Amniotic stem cell (primary cell): ENCODE results near the gene RARG.

Experiments used
- DNase-seq: peaks from one replicate; lab custom pipeline; 2025; lab: John Stamatoyannopoulos, UW

RARG gene

GRCh38 chr12:53223389-53224060 lies 8.5 kb downstream of the RARG start:
- no peak for DNase-seq

DNA sequence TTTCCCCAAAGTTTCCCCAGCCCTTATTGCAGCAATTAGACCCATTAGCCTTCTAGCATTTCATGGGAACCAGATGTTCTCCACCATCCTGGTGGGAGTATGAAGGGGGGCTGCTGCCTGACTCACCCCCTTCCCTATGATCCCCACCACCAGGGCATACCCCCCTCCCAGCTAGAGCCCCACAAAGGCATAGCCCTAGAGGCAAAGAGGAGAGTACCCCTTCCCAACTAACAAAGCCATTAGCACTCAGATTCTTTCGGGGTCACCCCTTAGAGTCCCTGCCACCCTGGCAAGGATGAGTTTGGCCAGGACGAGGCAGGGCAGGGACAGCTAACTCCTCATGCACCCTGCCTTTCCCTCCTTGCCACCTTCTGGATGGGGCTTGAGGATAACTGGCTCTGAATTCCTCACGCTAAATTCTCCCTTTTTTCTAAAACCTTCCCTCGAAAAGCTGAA lies 9.2 kb downstream of the RARG start:
- DNase-seq = no peak

DNA sequence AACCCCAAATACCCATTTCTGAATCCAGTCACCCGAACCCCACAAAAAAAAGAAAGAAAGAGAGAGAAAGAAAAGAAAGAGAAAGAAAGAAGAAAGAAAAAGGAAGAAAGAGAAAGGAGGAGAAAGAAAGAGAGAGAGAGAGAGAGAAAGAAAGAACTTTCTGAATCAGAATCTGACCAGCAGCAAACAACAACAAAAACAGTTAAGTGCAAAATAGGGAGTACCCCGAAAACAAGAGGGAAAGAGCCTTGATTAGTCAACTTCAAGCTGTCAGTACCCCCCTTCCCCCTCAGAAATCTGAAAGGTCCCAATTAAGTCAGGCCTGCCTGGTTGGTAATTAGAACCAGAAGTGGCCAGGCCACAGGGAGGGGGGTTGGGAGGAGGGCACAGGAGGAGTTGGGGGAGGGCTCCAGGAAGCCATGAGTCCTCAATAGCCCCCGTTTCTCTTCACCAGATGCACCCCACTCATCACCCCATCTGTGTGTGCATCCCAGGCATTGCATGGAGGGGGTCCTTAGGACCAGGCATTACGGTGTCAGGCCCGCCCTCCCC lies 9.8 kb downstream of the RARG start:
- DNase-seq = no peak

DNA sequence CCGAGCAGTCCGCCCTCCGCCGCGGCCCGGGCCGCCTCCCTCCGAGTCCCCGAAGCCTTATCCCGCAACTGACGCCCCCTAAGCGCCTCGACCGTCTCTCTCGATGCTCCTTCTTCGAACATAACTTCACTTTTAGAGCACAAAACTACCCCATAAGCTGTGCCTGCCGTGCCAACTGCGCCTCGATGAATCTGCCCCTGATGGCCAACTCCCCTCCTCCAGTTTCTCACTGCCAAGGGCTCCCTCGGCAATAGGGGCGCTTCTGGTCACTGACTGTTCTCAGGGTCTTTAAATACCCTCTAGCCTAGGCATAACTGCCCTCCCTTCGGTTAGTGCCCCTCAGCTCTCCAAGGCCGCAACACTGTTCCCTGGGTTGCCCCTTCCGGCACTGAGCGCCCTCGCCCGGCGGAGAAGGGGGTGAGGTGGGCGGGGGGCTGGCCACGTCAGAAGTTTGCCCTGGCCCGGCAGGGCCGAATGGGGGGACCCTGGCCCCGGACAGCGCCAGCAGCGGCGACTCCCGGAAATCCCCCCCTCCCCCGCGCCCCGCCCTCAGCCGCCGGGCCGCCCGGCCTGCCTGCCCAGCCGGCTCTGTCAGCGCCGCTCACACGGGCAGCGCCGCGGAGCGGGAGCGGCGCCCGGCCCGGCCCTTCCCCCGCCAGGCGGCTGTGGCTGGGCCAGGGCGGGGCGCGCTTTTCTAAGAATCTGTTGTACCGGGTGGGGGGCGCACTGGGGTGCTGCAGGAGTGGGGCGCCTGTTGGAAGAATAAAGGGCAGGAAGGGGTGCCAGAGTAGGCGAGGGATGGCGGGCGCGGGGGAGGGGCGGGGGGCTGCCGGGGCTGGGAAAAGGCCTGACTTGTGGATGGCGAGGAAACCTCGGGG lies 10.6 kb downstream of the RARG start:
- DNase-seq = no peak

- peak; percentile 85 for DNase-seq
Observed at GRCh38 chr12:53220694-53221202, 11.3 kb downstream of the RARG start.

DNA sequence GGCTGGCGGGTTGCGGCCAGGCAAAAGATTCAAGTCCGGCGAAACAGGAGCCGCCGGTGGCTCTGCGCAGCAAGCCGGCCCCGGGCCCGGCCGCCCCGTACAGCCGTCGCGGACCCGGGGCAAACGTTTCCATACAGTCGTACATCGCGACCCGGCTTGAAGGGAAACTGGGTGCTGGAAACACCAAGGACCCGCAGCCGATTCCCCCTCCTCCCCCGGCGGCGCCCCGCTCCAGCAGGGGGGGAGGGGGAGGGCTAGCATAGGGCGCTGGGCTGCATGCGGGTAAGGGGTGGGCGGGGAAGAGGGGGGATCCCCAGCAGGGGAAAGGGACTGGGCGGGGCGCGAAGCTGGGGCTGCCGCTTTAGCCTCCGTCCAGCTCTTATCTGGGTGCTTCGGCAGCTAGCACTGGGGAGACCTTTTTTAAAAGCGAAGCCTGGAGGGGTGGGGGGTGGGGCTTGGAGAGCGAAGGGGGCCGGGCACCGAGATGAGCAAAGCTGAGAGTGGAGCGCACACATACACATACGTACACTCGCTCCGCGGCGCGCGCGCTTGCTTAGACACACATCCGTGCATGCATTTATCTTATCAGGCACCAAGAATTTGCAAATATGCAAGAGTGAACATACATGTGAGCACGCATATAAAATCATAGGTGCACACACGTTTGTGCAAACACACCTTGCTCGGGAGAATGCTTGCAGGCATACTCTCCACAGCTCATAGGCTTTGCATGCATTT lies 11.9 kb downstream of the RARG start:
- peak; percentile 54 for DNase-seq

- DNase-seq = no peak
Observed at GRCh38 chr12:53219292-53219955, 12.6 kb downstream of the RARG start.

DNA sequence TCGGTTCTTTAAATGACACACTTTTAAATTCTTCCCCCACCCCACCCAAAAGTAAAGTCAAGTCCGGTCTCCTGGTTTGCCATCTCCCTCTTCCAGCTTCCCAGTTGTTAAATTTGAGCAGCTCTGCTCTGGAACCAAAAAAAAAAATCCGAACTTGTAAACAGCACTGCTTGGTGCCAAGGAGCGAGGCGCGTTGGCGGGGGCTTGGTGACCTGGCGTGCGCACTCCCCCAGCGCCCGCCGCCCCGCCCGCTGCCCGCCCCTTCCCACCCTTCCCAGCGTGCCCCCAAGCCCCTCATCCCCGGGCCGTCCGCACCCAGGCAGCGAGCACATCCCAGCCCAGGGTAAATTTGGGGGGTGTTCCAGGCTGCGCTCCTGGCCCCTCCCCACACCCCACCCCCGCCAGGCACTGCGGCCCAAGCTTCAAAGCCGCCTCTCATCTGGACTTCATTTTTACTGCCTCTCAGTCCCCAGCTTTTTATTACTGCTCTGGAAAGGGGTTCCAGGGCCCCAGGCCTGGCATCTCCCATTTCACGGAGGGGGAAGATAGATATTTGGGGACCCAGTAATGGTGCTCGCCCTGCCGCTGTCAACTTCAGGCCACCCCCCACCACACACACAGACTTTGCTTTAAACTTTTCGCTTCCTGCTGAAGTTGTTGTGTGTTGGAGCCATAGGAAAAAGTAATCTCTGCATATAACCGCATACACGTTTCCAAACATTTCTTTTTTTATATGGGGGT lies 13.3 kb downstream of the RARG start:
- no peak for DNase-seq

- no peak for DNase-seq
Observed at GRCh38 chr12:53217931-53218307, 14.1 kb downstream of the RARG start.

- no peak for DNase-seq
Observed at GRCh38 chr12:53217051-53217930, 14.7 kb downstream of the RARG start.

DNA sequence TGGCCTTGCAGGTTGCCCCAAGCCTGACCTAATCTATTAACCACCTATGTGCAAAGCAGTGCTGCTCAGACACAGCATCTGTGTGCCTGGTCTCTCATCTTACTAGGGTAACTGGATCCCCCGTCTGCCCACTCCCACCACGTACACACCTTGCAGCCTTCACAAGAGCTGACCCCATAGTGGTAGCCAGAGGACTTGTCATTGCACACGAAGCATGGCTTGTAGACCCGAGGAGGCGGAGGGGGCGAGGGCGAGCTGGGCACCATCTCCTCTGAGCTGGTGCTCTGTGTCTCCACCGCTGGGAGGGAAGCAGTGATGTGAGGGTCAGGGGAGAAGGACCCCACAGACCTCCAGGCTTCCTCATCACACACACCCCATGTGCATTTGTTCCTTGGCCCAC lies 16.5 kb downstream of the RARG start:
- DNase-seq = no peak

GRCh38 chr12:53214687-53215455 lies 17.1 kb downstream of the RARG start:
- no peak for DNase-seq

DNA sequence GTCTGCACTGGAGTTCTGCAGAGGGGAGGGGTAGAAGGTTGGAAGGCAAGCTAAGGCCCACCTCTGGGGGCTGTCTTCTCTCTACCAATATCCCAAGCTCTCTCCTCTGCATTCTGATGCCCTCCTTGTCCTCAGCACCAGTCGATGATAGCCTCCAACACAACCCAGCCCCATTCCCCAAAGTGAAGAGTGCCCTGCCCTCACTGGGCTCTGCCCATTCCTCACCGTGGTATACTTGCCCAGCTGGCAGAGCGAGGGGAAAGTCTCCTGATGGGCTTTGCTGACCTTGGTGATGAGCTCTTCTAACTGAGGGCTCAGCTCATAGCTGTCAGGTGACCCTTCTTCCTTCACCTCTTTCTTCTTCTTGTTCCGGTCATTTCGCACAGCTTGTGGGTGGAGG lies 17.8 kb downstream of the RARG start:
- DNase-seq = no peak

DNA sequence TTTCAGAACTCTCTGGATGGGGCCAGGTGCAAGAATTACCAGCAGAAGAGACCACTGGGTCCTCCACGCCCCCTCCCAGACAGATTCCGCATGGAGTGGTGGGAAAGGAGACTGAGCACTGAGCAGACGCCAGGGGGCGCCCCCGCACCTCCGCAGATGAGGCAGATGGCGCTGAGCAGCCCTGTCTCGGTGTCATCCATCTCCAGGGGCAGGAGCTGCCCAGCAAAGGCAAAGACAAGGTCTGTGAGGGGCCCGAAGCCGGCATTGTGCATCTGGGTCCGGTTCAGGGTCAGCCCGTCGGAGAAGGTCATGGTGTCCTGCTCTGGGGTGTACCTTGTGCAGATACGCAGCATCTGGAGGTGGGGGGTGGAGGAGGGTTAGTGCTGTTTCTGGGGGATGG lies 18.7 kb downstream of the RARG start:
- DNase-seq = no peak

- DNase-seq = no peak
Observed at GRCh38 chr12:53212931-53213330, 19.1 kb downstream of the RARG start.

DNA sequence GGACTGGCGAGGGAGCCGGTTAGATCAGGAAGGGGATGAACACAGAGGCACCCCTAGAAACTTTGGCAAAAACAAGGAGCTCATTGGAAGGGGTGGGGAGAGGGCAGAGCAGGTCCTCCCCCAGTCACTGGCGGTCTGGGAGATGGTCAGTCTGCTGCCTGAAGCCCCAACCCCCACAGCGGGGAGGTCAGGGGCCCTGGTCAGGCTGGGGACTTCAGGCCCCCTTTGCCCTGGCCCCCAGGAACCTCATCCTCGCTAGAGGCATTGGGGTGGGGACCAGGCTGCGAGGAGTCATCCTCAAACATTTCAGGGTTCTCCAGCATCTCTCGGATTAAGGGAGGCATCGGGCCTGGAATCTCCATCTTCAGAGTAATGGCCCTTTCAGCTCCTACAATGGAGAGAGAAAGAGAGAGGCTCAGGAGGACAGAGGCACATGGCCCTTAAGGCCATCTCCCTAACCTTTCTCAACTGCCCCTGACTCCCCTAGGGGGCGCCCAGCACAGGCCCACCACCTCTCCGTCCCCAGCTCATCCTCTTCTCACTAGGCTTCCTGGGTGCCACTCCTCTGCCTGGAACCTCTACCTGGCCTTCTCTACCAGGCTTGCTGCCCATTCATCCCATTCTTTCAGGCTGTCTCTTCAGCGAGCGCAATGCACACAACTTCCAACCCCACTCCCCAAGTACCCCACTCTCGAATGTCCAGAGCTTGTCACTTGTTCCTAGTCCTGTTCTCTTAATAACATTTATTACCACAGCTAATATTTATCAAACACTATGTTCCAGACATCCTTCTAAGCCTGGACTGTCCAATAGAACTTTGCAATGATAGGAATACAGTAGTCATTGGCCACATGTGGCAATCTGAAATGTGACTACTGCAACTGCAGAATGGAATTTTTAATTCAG lies 20.3 kb downstream of the RARG start:
- DNase-seq = no peak

DNA sequence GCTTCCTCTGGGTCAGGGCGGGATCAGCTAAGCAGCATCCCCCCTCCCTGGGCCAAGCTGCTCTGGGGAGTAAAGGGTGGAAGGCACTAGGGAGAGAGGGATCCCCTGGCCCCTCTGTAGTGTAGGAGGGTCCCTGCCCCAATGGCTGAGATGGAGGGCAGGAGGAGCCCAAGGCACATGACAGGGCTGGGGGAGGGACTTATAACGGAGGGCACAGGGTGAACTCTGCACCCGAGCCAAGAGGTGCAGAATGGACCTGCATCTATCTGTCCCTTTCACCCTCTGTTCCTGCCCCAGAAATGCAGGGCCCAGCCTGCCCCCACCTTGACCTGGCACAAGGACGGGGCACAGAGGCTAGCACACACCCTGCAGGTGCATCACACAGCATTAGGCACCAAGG lies 21.2 kb downstream of the RARG start:
- DNase-seq = no peak

DNA sequence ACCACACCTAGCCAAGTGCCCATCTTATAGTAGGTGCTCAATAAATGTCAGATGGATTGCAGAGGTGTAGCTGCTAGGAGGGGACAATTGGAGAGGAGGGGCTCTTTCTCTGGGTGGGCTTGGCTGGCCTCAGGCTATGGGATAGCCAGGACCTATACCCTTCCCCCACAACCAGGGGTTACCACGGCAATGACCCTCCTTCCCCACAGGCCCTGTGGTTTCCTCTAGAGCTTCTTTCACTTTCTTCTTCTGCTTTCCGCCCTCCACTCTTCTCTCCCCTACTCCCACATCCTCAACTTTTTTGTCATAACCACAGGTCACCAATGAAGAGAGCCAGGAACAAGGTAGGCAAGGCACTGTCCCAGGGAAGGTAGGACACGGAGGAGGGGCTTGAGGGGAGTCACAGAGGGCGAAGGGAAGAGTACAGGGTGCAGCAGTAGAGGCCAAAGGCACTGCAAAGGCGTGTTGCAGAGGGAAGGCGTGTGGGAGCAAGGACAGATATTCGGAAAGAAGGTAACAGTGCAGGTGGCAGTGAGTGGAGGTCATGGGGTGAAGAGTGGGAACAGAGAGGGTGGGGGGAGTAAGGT lies 23.0 kb downstream of the RARG start:
- no peak for DNase-seq
